ENCODE measurements around the gene UHRF2. TPM values are rescaled to one million over a fixed set of nuclear protein-coding genes. Genes with fewer than 3 reads are reported as not detected.
"Not testable (repeated sequence)": the region's sequence is repeated elsewhere in the genome, so short reads cannot be mapped to it uniquely, and the experiment has no call there.

Gene UHRF2
- total RNA-seq, 1 donor from 2014 or later, result 59.4 TPM

GRCh38 chr9:6525326-6526045 is 112.5 kb downstream of the UHRF2 start:
- DNase-seq (ENCODE audit: low read depth, low spot score), result no peak
- TF ChIP-seq CTCF (conservative IDR thresholded peaks at IDR 0.05), result no peak
- Mint-ChIP-seq H3K9me3 (no peaks in the 10 kb centered on the region), H3K27me3 (ENCODE audit: low read depth) (no peaks in the 10 kb centered on the region), H3K4me3 (no peak overlapping the region), H3K27ac (ENCODE audit: unreplicated experiment) (no peak overlapping the region), H3K4me1 (no peaks in the 10 kb centered on the region), H3K36me3 (ENCODE audit: low read depth) (peaks cover 15% of the 10 kb centered on the region)

GRCh38 chr9:6535594-6535993 is 122.6 kb downstream of the UHRF2 start:
- TF ChIP-seq CTCF (conservative IDR thresholded peaks at IDR 0.05), result no peak
- H3K4me3 Mint-ChIP-seq, result no peak overlapping the region

GRCh38 chr9:6538666-6539071 is 125.7 kb downstream of the UHRF2 start:
- H3K4me1 Mint-ChIP-seq, result peaks cover 5% of the 10 kb centered on the region
- peaks cover 3% of the 10 kb centered on the region for H3K36me3 Mint-ChIP-seq (ENCODE audit: low read depth)
- H3K27me3 Mint-ChIP-seq (ENCODE audit: low read depth), result no peaks in the 10 kb centered on the region
- TF ChIP-seq CTCF (conservative IDR thresholded peaks at IDR 0.05), result no peak
- H3K9me3 Mint-ChIP-seq, result no peaks in the 10 kb centered on the region
- DNase-seq (ENCODE audit: low read depth, low spot score), result no peak
- no peak overlapping the region for H3K4me3 Mint-ChIP-seq
- H3K27ac Mint-ChIP-seq (ENCODE audit: unreplicated experiment), result no peak overlapping the region

More at GRCh38 chr9:6535594-6535993, 122.6 kb downstream of the UHRF2 start:
- Mint-ChIP-seq H3K27ac (ENCODE audit: unreplicated experiment) (no peak overlapping the region), H3K4me1 (no peaks in the 10 kb centered on the region), H3K36me3 (ENCODE audit: low read depth) (peaks cover 3% of the 10 kb centered on the region), H3K9me3 (no peaks in the 10 kb centered on the region), H3K27me3 (ENCODE audit: low read depth) (no peaks in the 10 kb centered on the region)
- no peak for DNase-seq (ENCODE audit: low read depth, low spot score)

- not testable (repeated sequence) for H3K9me3 Mint-ChIP-seq; H3K4me3 Mint-ChIP-seq; DNase-seq (ENCODE audit: low read depth, low spot score); H3K27me3 Mint-ChIP-seq (ENCODE audit: low read depth); H3K4me1 Mint-ChIP-seq; H3K27ac Mint-ChIP-seq (ENCODE audit: unreplicated experiment); H3K36me3 Mint-ChIP-seq (ENCODE audit: low read depth)
Measured at GRCh38 chr9:6542617-6543016, 129.6 kb downstream of the UHRF2 start.

GRCh38 chr9:6543204-6543603 is 130.2 kb downstream of the UHRF2 start:
- DNase-seq (ENCODE audit: low read depth, low spot score), result no peak
- Mint-ChIP-seq H3K4me3 (no peak overlapping the region), H3K27me3 (ENCODE audit: low read depth) (no peaks in the 10 kb centered on the region), H3K4me1 (peaks cover 5% of the 10 kb centered on the region), H3K9me3 (no peaks in the 10 kb centered on the region), H3K36me3 (ENCODE audit: low read depth) (no peaks in the 10 kb centered on the region), H3K27ac (ENCODE audit: unreplicated experiment) (no peak overlapping the region)
- no peak for TF ChIP-seq CTCF (conservative IDR thresholded peaks at IDR 0.05)

- DNase-seq (ENCODE audit: low read depth, low spot score), result no peak
- no peaks in the 10 kb centered on the region for H3K9me3 Mint-ChIP-seq
- H3K4me1 Mint-ChIP-seq, result peaks cover 19% of the 10 kb centered on the region
- TF ChIP-seq CTCF (conservative IDR thresholded peaks at IDR 0.05), result no peak
- no peaks in the 10 kb centered on the region for H3K27me3 Mint-ChIP-seq (ENCODE audit: low read depth)
- H3K4me3 Mint-ChIP-seq, result no peak overlapping the region
- no peaks in the 10 kb centered on the region for H3K36me3 Mint-ChIP-seq (ENCODE audit: low read depth)
- H3K27ac Mint-ChIP-seq (ENCODE audit: unreplicated experiment), result no peak overlapping the region
Measured at GRCh38 chr9:6545017-6545691, 132.2 kb downstream of the UHRF2 start.

Measured in neural crest cell (in vitro differentiated cells).